WI38 (cell line): ENCODE data around the gene WDR38.

ENCODE experiments used
- H3K4me3 ChIP-seq: 2 replicates; pipeline ENCODE4 v1.5.1; 2011; ENCODE audit warnings: low read depth, mild to moderate bottlenecking, control low read depth, low read length
- TF ChIP-seq, protein P1 (sequence below): IDR thresholded peaks from 2 replicates; pipeline ENCODE4 v1.5.1; 2012; ENCODE audit warnings: low read depth, mild to moderate bottlenecking, control low read depth, low read length

WDR38 gene

DNA sequence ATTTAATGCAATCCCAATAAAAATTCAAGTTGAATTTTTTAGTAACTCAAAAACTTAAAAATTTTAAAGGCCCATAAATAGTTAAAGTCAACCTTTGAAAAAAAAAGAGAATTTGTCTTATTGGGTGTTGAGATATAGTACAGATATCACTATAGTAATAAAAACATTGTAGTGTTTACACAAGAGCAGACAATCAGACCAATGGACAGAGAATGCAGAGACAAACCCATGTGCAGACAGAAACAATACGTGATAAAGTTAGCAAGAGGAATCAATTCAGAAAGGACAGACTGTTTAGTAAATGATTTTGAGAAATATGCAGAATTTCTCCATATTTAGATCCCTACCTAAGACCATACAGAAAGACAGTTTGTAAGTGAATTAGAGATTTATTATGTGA lies 53.7 kb downstream of the WDR38 start:
- TF ChIP-seq, protein P1, sequence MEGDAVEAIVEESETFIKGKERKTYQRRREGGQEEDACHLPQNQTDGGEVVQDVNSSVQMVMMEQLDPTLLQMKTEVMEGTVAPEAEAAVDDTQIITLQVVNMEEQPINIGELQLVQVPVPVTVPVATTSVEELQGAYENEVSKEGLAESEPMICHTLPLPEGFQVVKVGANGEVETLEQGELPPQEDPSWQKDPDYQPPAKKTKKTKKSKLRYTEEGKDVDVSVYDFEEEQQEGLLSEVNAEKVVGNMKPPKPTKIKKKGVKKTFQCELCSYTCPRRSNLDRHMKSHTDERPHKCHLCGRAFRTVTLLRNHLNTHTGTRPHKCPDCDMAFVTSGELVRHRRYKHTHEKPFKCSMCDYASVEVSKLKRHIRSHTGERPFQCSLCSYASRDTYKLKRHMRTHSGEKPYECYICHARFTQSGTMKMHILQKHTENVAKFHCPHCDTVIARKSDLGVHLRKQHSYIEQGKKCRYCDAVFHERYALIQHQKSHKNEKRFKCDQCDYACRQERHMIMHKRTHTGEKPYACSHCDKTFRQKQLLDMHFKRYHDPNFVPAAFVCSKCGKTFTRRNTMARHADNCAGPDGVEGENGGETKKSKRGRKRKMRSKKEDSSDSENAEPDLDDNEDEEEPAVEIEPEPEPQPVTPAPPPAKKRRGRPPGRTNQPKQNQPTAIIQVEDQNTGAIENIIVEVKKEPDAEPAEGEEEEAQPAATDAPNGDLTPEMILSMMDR, result no peak
- no peak overlapping the region for H3K4me3 ChIP-seq
